ENCODE results near the gene OR52E8. TPM values are rescaled to one million over a fixed set of nuclear protein-coding genes. Genes with fewer than 3 reads are reported as not detected.

Gene OR52E8
- total RNA-seq, 4 donors from 2014 or later: not detected

- peaks cover 0 to 9% (median 0%) of the 10 kb centered on the region in 4 donors for H3K27me3 ChIP-seq
- no peak overlapping the region for H3K4me3 ChIP-seq
- DNase-seq (ENCODE audit: extremely low spot score): no peak
- intact Hi-C loops (cut with DNase I): loop anchor here (5.0 to 10.0 kb wide), 3 partner anchors 123 to 685 kb away; partner anchors contain the start of genes TRIM22 and TRIM5
- 78% methylated on average over 5 of the region's 10 CpGs for WGBS
- no peak for TF ChIP-seq EP300 (IDR thresholded peaks at IDR 0.05)
- TF ChIP-seq POLR2A (IDR thresholded peaks at IDR 0.05; ENCODE audit: low read depth): no peak
- no peak for TF ChIP-seq POLR2AphosphoS5 (IDR thresholded peaks at IDR 0.05)
- no peak for TF ChIP-seq CTCF (IDR thresholded peaks at IDR 0.05)
- H3K27ac ChIP-seq (replicated peaks in 1 of 4): no peak overlapping the region
- no peaks in the 10 kb centered on the region for H3K36me3 ChIP-seq
- H3K9me3 ChIP-seq: peaks cover 0 to 3% (median 0%) of the 10 kb centered on the region in 4 donors
- H3K4me1 ChIP-seq: peaks cover 0 to 11% (median 10%) of the 10 kb centered on the region in 4 donors
Observed at GRCh38 chr11:5807580-5807979, 49.9 kb downstream of the OR52E8 start.

Other genes starting within 250 kb of the OR52E8 start
- gene TRIM34, start 232.7 kb downstream of the OR52E8 start, total RNA-seq: 1 to 10 TPM; 3.0 to 5.0 (median 3.9) TPM
- gene TRIM5, start 172.6 kb downstream of the OR52E8 start, total RNA-seq: 10 to 100 TPM; 15.9 to 21.5 (median 16.6) TPM
- 10 to 100 TPM; 27.1 to 46.6 (median 36.7) TPM for gene TRIM22, start 167.9 kb downstream of the OR52E8 start, total RNA-seq
- not detected for gene OR56B1, start 121.2 kb downstream of the OR52E8 start, total RNA-seq
- gene OR52N4, start 103.4 kb downstream of the OR52E8 start, total RNA-seq: not detected
- under 1 TPM in 1 of 4 donors, not detected in 3; 0.17 TPM for gene OR52N5, start 74.3 kb downstream of the OR52E8 start, total RNA-seq
- gene OR52N1, start 66.4 kb downstream of the OR52E8 start, total RNA-seq: not detected
- gene OR52N2, start 48.8 kb downstream of the OR52E8 start, total RNA-seq: not detected
- not detected for gene OR52E6, start 15.8 kb downstream of the OR52E8 start, total RNA-seq
- not detected for gene OR52E4, start 22.9 kb upstream of the OR52E8 start, total RNA-seq
- not detected for gene OR52E5, start 35.5 kb upstream of the OR52E8 start, total RNA-seq
- gene OR56A3, start 84.6 kb upstream of the OR52E8 start, total RNA-seq: not detected
- not detected for gene OR56A5, start 110.8 kb upstream of the OR52E8 start, total RNA-seq
- not detected for gene OR52L1, start 129.3 kb upstream of the OR52E8 start, total RNA-seq
- not detected for gene OR56A4, start 149.3 kb upstream of the OR52E8 start, total RNA-seq
- gene OR56A1, start 173.1 kb upstream of the OR52E8 start, total RNA-seq: not detected
- gene OR56B4, start 250.0 kb upstream of the OR52E8 start, total RNA-seq: not detected